Stimulated activated CD4-positive, alpha-beta T cell treated with anti-CD3 and anti-CD28 coated beads, Interleukin-12 subunit alpha, Interleukin-12 subunit beta, amount 100 ng/mL, for 48 hours (primary cell): ENCODE results near the gene LRP5.

Experiments used
- DNase-seq, 3 donors: peaks; one replicate each; pipeline ENCODE4 v3.0.0-alpha.2; 2020; ENCODE audit warnings: low read depth in 2 of 3, low spot score in 1 of 3

The LRP5 gene

DNA sequence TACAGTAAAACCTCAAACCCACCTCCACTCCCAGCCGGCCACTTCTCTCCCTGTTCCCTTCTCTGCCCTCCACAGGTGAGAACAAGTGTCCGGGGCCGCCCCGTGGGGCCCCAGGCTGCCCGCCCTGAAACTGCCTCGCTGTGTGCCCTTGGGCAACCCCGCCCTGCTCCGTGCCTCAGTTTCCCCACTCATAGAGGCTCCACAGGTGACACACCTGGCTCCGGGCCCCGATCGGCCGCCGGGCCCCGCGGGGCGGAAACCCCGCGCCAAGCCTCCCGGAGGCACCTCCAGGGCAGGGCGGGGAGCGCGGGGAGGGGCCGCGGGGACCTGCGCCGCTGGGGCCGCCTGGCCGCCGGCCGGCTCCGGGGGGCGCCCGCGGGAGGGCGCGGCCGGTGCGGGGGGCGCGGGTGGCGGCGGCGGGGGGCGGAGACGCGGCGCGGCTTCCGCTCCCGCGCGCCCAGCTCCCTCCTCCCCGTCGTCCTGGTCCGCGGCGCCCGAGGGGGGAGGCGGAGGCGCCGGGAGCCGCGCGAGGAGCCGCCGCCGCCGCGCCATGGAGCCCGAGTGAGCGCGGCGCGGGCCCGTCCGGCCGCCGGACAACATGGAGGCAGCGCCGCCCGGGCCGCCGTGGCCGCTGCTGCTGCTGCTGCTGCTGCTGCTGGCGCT, at the start of gene LRP5:
Gene LRP5, plus strand, starts transcription at position 475 of the 663 bp plus-strand sequence. Its CDS starts 124 bp downstream, at position 599.
- DNase-seq, result no peak

DNA sequence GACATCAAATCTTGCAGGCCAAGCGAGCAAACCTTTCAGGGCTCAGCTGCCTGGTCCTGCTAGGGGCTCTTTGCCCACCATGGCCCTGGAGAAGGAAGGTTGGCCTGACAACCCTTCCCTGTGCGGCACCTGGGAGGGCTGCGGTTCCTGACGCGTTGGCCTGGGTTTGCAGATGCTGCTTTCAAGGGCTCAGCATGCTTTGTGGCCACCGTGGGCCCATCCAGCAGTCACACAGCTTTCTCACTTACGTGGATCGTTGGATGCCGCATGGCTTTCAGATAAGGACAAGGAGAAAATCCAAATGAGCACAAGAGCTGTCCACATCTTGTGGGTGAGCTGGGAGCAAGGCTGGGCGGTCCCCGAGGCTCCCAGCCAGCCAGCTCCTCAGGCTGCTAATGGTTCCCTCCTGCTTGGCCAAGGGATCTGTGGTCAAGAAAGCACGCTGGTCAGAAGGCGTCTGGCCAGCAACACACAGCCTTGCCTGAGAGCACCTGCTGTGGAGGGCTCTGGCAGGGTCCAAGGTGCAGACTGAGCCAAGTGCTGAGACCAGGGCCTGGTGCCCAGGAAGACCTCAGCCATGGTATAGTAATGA, 48.9 kb upstream of the LRP5 start:
- no peak for DNase-seq

GRCh38 chr11:68264244-68264643, 48.1 kb upstream of the LRP5 start:
- no peak for DNase-seq

DNA sequence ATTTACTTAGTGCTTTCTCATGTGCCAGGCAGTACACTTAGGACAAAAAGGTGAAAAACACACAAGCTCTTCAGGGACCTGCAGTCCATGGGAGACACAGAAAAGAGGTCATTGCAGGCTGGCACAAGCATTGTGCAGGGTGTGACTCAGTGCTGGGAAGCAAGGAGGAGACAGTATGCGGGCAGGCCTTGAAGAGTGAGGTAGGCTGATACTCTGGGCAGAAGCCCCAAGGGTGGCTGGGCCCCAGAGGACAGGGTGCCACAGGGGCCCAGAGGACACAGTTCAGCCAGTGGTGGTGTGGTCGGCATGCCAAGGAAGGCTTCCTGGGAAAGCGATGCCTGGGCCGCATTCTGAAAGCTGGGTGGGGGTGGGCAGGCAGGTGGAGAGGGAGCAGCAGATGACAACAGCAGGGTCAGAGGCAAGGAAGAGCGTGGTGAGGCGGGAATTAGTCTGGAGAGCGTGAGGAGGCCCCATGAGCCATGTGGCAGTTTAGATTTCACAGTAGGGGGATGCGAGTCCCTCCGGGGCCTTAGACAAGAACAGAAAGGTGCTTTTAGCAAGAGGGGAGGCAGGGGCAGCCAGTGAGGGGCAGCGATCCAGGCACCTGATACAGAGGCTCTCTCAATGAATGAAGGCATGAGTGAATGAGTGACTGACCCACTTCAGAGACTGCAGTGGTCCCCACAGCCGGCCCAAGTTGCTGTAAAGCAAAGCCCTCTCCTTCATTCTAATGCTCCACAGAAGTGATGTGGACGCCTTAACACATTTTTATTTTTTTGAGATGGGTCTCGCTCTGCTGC, 47.5 kb upstream of the LRP5 start:
- no peak for DNase-seq

DNA sequence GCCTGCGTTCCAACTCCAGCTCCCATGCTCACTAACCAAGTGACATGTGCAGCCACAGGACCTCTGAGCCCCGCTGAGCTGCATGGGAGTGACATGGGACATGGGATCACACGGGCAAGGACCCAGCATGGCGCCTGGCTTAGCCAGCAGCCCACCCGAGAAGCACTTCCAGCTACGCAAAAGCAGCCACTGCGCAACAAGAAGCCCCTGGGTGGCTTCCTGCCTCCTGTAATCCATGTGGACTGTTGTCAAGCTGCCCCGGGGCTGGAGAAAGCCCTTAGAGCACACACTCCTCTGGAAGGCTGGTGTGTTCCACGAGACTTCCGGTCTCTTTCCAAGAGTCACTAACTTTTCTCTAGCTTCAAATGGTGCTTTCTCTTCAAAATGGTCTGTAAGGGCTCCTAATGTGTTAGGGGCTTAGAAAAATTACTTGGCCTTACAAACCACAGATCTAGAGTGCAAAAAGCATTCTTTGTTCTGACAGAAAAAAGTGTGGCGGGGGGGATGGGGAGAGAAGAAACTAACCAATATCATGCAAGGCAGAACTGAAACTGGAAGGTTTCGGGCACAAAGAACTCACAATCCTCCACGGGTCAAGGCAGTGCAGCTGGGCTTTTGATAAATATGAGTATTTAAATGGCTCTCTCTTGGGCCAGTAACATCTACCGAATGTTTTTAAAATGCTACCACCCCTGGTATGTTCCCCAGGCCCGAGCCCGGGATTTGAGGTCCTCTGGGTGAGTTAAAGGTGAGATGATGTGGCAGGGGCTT, 46.1 kb upstream of the LRP5 start:
- no peak for DNase-seq

DNA sequence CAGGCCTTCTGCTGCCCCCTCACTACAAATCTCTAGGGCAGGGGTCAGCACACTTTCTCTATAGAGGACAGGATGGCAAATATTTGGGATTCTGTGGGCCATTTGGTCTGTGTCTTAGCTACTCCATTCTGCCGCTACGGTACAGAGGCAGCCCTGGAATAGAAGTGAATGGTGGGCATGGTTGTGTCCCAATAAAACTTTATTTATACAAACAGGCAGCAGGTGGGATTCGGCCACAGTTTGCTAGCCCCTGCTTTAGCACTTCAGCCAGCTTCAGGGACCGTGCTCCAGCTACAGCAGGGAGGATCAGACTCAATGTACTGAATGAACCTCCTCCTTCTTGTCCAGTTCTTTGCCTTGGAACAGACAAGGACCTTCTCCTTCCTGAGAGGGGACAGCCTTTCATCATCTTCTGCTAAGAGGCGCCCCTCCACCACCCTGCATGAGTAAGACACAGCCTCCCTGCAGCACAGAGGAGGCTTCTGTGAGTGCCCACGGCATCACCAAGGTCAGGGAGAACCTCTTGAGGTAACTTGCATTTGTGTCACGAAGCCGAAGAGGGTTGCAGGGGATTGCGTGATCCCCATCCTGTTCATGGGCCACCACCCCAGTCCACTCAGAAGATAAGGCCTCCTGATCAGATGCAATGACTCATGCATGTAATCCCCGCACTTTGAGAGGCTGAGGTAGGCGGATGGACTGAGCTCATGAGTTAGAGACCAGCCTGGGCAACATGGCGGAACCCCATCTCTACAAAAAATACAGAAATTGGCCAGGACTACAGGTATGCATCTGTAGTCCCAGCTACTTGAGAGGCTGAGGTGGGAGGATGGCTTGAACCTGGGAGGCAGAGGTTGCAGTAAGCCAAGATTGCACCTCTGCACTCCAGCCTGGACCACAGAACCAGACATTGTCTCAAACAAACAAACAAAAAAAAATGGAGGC, 45.2 kb upstream of the LRP5 start:
- DNase-seq, result no peak

- no peak for DNase-seq
Observed at GRCh38 chr11:68267881-68268240, 44.5 kb upstream of the LRP5 start.

- no peak for DNase-seq
Observed at GRCh38 chr11:68269414-68270081, 42.8 kb upstream of the LRP5 start.

DNA sequence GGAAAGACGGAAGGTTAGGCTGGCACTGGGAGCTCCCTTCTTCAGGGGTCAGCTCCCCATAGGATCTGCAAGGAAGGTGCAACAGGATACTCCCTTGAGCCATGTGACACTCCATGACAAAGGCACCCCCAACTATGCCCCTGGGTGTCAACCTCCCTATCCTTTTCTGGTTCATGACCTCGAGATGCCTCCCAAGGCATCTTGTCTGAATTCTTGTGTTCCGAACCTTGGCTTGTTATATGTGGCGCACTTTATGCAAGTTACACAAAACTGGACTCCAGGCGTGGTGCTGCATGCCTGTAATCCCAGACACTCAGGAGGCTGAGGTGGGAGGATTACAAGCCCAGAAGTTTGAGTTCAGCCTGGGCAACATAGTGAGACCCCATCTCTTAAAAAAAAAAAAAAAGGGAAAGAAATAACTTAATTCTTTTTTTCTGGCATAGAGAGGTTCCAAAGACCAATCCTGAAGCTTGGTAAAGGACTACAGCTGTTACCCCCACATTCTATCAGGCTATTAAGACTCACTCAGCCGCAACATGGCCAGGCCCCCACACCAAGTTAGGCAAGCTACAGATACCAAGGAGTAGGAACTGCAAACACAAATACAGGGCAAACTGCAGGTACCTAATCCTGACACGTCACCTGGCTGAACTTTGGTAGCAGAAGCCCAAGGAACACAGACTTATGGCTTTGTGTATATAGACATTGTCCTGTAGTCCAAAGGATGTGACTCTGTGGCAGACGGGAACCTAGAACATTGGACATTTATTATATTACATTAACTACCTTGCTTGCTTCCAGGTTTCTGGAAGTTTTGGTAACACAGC, 42.0 kb upstream of the LRP5 start:
- no peak for DNase-seq

DNA sequence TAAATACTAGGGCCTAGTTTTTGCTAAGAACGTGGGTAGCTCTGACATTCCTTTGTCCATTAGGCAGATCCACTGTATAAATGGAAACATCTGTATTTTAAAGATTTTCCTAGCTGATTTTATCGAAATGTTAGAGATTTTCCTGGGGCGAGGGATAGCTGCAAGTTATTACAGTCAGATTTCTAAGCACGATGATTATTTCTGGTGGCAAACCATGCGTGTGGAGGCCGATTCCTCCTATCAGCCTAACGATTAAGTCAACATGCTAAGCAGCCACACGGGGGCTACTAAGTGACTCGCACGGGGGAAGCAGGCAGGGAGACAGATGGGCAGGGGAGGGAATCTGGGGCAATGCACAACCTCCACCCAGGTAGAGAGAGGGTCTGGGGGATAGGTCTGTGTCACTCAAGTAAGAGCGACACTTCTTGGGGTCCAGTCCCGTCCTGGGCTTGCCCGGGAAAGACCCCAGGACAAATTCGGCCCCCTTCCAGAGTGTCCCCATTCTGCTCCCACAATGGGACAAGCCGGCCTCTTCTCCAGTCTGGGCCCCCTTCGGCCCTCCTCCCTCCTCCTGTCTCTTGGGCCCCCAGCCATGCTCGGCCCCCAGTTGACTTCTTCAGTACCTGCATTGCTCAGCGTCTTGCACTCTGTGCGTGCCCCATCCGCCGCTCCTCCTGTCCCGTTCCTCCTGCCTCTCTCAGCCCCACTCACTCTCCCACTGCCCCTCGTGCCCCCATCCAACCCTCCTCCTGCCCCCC, 41.2 kb upstream of the LRP5 start:
- DNase-seq, result peak; percentile 26 to 45 (median 42)

DNA sequence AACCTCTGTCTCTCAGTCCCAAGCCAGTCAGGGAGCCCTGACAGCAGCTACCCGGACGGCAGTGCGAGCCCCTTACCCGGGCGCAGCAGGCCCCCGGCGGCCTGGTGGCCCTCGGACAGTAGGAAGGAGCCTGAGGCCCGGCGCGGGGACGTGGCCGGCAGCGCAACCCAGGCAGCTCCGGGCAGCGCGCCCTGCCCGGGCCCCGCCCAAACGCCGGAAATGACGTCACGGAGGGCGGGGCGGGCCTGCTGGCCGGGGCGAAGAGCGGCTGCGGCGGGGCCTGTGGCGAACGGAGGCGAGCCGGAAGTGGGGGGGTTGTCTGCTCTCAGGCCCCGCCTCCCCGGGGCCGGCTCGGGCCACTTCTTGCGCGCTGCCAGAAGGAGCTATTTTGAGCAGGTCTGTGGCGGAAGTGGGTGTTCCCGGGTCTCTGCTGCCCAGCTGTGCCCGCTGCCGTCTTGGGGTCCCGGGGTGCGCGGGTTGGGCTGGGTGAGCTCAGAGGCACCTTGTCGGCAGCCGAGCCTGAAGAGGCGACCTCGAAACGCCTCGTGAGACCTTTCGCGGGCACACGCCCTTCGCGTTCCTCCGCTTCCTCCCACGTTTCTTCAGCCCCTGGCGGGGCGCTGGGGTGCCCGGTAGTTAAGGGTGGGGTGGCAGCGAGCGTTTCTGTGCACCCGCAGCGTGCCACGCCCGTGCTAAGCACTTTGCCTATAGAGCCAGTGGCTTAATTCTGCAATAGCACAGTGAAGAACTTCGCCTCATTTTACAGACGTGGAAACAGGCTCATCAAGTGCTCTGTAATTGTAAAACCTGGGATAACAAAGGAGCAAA, 40.4 kb upstream of the LRP5 start, which contains the start of gene C11orf24:
Gene C11orf24, minus strand, starts transcription at position 193 of the 828 bp plus-strand sequence. CDS start 8,206 bp downstream, outside the sequence.
- DNase-seq, result peak; percentile 83 to 93 (median 85)

GRCh38 chr11:68273026-68273738, 39.2 kb upstream of the LRP5 start:
- no peak for DNase-seq

DNA sequence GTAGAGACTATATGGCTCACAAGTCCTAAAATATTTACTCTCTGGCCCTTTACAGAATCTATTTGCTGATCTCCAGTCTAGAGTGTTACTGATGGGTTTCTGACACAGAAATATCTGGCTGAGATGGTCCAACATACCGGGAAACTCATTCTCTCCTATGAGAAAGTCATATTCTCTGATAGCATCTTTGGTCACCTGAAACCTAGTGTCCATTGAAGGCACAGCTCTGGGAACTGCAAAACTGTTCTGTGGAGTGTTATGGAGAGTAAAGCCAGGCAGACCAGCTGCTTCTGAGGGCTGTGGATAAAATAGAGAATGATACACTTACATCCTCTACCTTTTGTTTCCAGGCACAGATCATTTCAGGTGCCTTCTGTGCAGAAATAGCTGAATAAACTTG, 38.1 kb upstream of the LRP5 start:
- DNase-seq, result no peak

GRCh38 chr11:68275721-68276507, 36.5 kb upstream of the LRP5 start:
- DNase-seq, result peak in 1 of 3 donors; percentile 49

DNA sequence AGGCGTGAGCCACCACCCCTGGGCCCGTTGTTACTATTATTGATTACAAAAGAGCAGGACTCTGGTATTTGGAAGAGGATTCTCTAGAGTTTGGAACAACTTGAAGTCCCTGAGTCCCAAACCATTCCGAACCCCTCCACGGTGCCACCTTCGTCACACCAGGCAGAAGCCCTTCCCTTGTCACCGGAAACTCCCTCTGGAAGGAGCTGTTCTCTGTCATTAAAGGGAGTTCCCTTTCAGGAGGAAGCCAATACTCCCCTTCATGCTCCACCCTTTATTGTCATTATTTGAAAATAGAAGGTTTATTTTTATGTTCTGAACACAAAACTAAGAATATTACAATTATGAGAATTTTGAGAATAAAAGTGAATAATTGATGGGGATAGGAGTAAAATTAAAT, 35.5 kb upstream of the LRP5 start:
- DNase-seq, result no peak

DNA sequence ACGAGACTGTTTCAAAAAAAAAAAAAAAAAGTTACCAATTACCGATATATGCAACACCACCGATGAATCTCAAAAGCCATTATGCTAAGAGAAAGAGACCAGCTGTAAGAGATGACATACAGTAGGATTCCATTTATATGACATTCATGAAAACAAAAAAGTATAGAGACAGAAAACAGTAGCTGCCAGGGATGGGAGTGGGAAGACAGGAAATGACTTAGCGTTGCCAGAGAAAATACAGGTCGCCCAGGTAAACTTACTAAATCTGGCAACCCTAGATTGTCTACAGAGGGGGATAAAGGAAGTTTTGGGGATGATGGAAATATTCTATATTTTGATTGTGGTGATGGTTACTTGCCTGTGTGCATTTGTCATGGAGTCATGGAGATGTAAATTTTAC, 32.7 kb upstream of the LRP5 start:
- DNase-seq, result no peak
